IMR-90 (cell line): ENCODE measurements around the gene INPP4A. TPM values are rescaled to one million over a fixed set of nuclear protein-coding genes. Genes with fewer than 3 reads are reported as not detected.

Source experiments
- ATAC-seq: fragments of 200-7000 bp; cut with Tn5 transposase; 2 replicates; pipeline ENCODE4 v1.9.1; 2020; ENCODE audit warnings: low read depth, mild to moderate bottlenecking, moderate library complexity
- BruUV-seq: library from RNA; stranded (reverse); fragments of 400-500 nt; replicated peaks from 2 replicates; lab custom pipeline; 2021; lab: Mats Ljungman, UMichigan
- CTCF ChIA-PET: fragments of 300-600 bp; formaldehyde crosslinking; extraction: SDS; loops from one replicate; lab custom pipeline; 2021; ENCODE audit warnings: antibody characterized with exemption; lab: Yijun Ruan, JAX
- POLR2A ChIA-PET: fragments of 300-600 bp; sonication (Branson Sonifier 250); formaldehyde crosslinking; loops from one replicate; lab custom pipeline; 2022; ENCODE audit warnings: antibody characterized with exemption; ENCODE audit not compliant: unreplicated experiment; lab: Charles Lee
- DNase-seq: peaks from one replicate; pipeline ENCODE4 v3.0.0; 2013
- H2AFZ ChIP-seq: replicated peaks from 2 replicates; pipeline ENCODE3; 2013; ENCODE audit warnings: low read length, mild to moderate bottlenecking; ENCODE audit not compliant: poor library complexity
- H2AK5ac ChIP-seq: 2 replicates; pipeline ENCODE4 v1.6.1; 2013; ENCODE audit warnings: low read depth, low read length, inconsistent platforms
- H2AK9ac ChIP-seq: replicated peaks from 2 replicates; pipeline ENCODE3; 2013; ENCODE audit warnings: mild to moderate bottlenecking, low read depth, low read length, moderate library complexity; ENCODE audit not compliant: poor library complexity
- H2BK120ac ChIP-seq: 2 replicates; pipeline ENCODE4 v1.6.1; 2013; ENCODE audit warnings: low read depth, low read length, inconsistent platforms
- H2BK15ac ChIP-seq: 3 replicates; pipeline ENCODE4 v1.6.1; 2013; ENCODE audit warnings: low read depth, low read length, inconsistent platforms
- H2BK20ac ChIP-seq: 2 replicates; pipeline ENCODE4 v1.6.1; 2013; ENCODE audit warnings: low read depth, mild to moderate bottlenecking, inconsistent platforms, low read length, moderate library complexity
- H2BK5ac ChIP-seq: 2 replicates; pipeline ENCODE4 v1.6.1; 2013; ENCODE audit warnings: mild to moderate bottlenecking, low read depth, low read length, inconsistent platforms; ENCODE audit not compliant: poor library complexity, severe bottlenecking
- H3K14ac ChIP-seq: replicated peaks from 2 replicates; pipeline ENCODE4 v1.6.1; 2013; ENCODE audit warnings: low read depth, low read length, inconsistent platforms
- H3K18ac ChIP-seq: 2 replicates; pipeline ENCODE4 v1.6.1; 2013; ENCODE audit warnings: low read depth, low read length, control low read depth
- H3K23ac ChIP-seq: 2 replicates; pipeline ENCODE4 v1.6.1; 2013; ENCODE audit warnings: low read depth, low read length, inconsistent platforms
- H3K27ac ChIP-seq: 2 replicates; pipeline ENCODE4 v1.5.1; 2013; ENCODE audit warnings: mild to moderate bottlenecking, control low read depth, low read length; ENCODE audit not compliant: insufficient read depth
- H3K27me3 ChIP-seq: 2 replicates; pipeline ENCODE4 v1.6.1; 2013; ENCODE audit warnings: low read length; ENCODE audit not compliant: control insufficient read depth, insufficient read depth
- H3K36me3 ChIP-seq: 2 replicates; pipeline ENCODE4 v1.6.1; 2013; ENCODE audit warnings: low read length, mixed read lengths; ENCODE audit not compliant: control insufficient read depth, insufficient read depth
- H3K4ac ChIP-seq: 2 replicates; pipeline ENCODE4 v1.6.1; 2013; ENCODE audit warnings: low read depth, low read length, inconsistent platforms
- H3K4me1 ChIP-seq: 2 replicates; pipeline ENCODE4 v1.6.1; 2013; ENCODE audit warnings: low read length, mixed read lengths; ENCODE audit not compliant: control insufficient read depth, insufficient read depth
- H3K4me2 ChIP-seq: 2 replicates; pipeline ENCODE4 v1.6.1; 2013; ENCODE audit warnings: low read depth, mild to moderate bottlenecking, control low read depth, low read length, moderate library complexity
- H3K4me3 ChIP-seq: 2 replicates; pipeline ENCODE4 v1.5.1; 2013; ENCODE audit warnings: low read depth, mild to moderate bottlenecking, control low read depth, low read length, moderate library complexity; ENCODE audit not compliant: insufficient read depth
- H3K56ac ChIP-seq: 2 replicates; pipeline ENCODE4 v1.6.1; 2013; ENCODE audit warnings: low read length, inconsistent platforms; ENCODE audit not compliant: insufficient read depth; ENCODE audit errors: extremely low read depth
- H3K79me1 ChIP-seq, 2 experiments: 2 replicates each; pipeline ENCODE4 v1.6.1; 2013; ENCODE audit warnings: low read length in 2 of 2, inconsistent platforms in 1 of 2, low read depth in 1 of 2
- H3K9ac ChIP-seq: 2 replicates; pipeline ENCODE4 v1.6.1; 2013; ENCODE audit warnings: low read depth, low read length, control low read depth
- H3K9me1 ChIP-seq: 2 replicates; pipeline ENCODE4 v1.6.1; 2013; ENCODE audit warnings: low read length, inconsistent platforms; ENCODE audit not compliant: insufficient read depth
- H3K9me3 ChIP-seq: 2 replicates; pipeline ENCODE4 v1.6.1; 2013; ENCODE audit warnings: low read length; ENCODE audit not compliant: control insufficient read depth, insufficient read depth
- H4K20me1 ChIP-seq: 2 replicates; pipeline ENCODE4 v1.6.1; 2013; ENCODE audit warnings: low read length, inconsistent platforms; ENCODE audit not compliant: insufficient read depth
- H4K5ac ChIP-seq: 2 replicates; pipeline ENCODE4 v1.6.1; 2013; ENCODE audit warnings: mild to moderate bottlenecking, low read depth, low read length, control low read depth
- H4K8ac ChIP-seq, 2 experiments: 2 replicates each; pipeline ENCODE4 v1.6.1; 2013; ENCODE audit warnings: low read depth in 2 of 2, low read length in 2 of 2, control low read depth in 1 of 2, inconsistent platforms in 1 of 2
- H4K91ac ChIP-seq: 2 replicates; pipeline ENCODE4 v1.6.1; 2013; ENCODE audit warnings: low read depth, low read length, inconsistent platforms; ENCODE audit not compliant: insufficient read depth
- BHLHE40 ChIP-seq: fragments of 150-350 bp; IDR thresholded peaks from 2 replicates; pipeline ENCODE4 v1.6.1; 2016; ENCODE audit warnings: mild to moderate bottlenecking, low read depth, low read length
- CEBPB ChIP-seq: IDR thresholded peaks from 2 replicates; pipeline ENCODE4 v1.6.1; 2012; ENCODE audit warnings: low read depth, low read length, improper control_type of control experiment
- CHD1 ChIP-seq: IDR thresholded peaks from 2 replicates; pipeline ENCODE4 v1.6.1; 2012; ENCODE audit warnings: low read depth, low read length, improper control_type of control experiment
- FOS ChIP-seq: fragments of 150-350 bp; IDR thresholded peaks from 2 replicates; pipeline ENCODE4 v1.6.1; 2016; ENCODE audit warnings: low read depth, low read length
- MAFK ChIP-seq: IDR thresholded peaks from 2 replicates; pipeline ENCODE4 v1.6.1; 2012; ENCODE audit warnings: low read depth, low read length, improper control_type of control experiment
- MAZ ChIP-seq: IDR thresholded peaks from 2 replicates; pipeline ENCODE4 v1.6.1; 2012; ENCODE audit warnings: low read depth, mild to moderate bottlenecking, low read length, improper control_type of control experiment, moderate library complexity, borderline replicate concordance
- MXI1 ChIP-seq: IDR thresholded peaks from 2 replicates; pipeline ENCODE4 v1.6.1; 2012; ENCODE audit warnings: low read depth, mild to moderate bottlenecking, low read length, moderate library complexity, borderline replicate concordance
- NFE2L2 ChIP-seq: fragments of 150-350 bp; IDR thresholded peaks from 2 replicates; pipeline ENCODE4 v1.6.1; 2016; ENCODE audit warnings: low read depth, mild to moderate bottlenecking, low read length
- POLR2A ChIP-seq: IDR thresholded peaks from 2 replicates; pipeline ENCODE4 v1.6.1; 2012; ENCODE audit warnings: mild to moderate bottlenecking, low read depth, low read length
- RAD21 ChIP-seq: IDR thresholded peaks from 2 replicates; pipeline ENCODE4 v1.6.1; 2012; ENCODE audit warnings: low read length, improper control_type of control experiment
- RCOR1 ChIP-seq: IDR thresholded peaks from 2 replicates; pipeline ENCODE4 v1.6.1; 2012; ENCODE audit warnings: mild to moderate bottlenecking, low read length, improper control_type of control experiment; ENCODE audit not compliant: insufficient replicate concordance
- RFX5 ChIP-seq: IDR thresholded peaks from 2 replicates; pipeline ENCODE4 v1.8.0; 2012; ENCODE audit warnings: low read depth, mild to moderate bottlenecking, low read length, moderate library complexity
- SMC3 ChIP-seq: fragments of 150-350 bp; IDR thresholded peaks from 2 replicates; pipeline ENCODE4 v1.6.1; 2016; ENCODE audit warnings: low read depth, mild to moderate bottlenecking, antibody characterized with exemption, low read length, moderate library complexity
- WGBS, 2 experiments: methylation state at CpG; one replicate each; pipeline versions ENCODE4 v1.1.5 to v1.1.7; 2013; ENCODE audit warnings: missing lambda C conversion rate in 2 of 2; ENCODE audit not compliant: insufficient read length in 1 of 2; ENCODE audit errors: extremely low coverage in 2 of 2; 5-methylcytosine and 5-hydroxymethylcytosine counted together
- dilution Hi-C: fragments of 300-500 bp; cut with HindIII; formaldehyde crosslinking; loops from one replicate; pipeline ENCODE4 v1.14.3; 2018; ENCODE audit warnings: low sequenced_read_pairs; ENCODE audit not compliant: unreplicated experiment
- in situ Hi-C: fragments of 300-500 bp; cut with MboI; formaldehyde crosslinking; loops from 3 replicates; pipeline ENCODE4 v1.14.3; 2019; ENCODE audit warnings: low sequenced_read_pairs, inconsistent platforms, mixed read lengths
- intact Hi-C: fragments of 100-400 bp; cut with micrococcal nuclease; formaldehyde crosslinking; loops from 2 replicates; pipeline ENCODE4 v1.10.0; 2022
- polyA plus RNA-seq, 3 experiments: library from polyadenylated mRNA; depleted of rRNA; stranded (reverse); fragments of >200 nt; gene quantifications; 2 replicates each; pipeline ENCODE4 v1.2.3, GENCODE V29; 2012; ENCODE audit warnings: low replicate concordance in 1 of 3
- total RNA-seq: library from RNA; depleted of rRNA; stranded (reverse); fragments of >200 nt; gene quantifications from 2 replicates; pipeline ENCODE4 v1.2.3, GENCODE V29; 2012
- TF ChIP-seq, protein P1 (sequence below): fragments of 150-350 bp; IDR thresholded peaks from 2 replicates; pipeline ENCODE4 v1.6.1; 2016; ENCODE audit warnings: low read depth, mild to moderate bottlenecking, low read length, moderate library complexity, borderline replicate concordance
- TF ChIP-seq, protein P2 (sequence below): fragments of 150-350 bp; IDR thresholded peaks from 2 replicates; pipeline ENCODE4 v1.6.1; 2017; ENCODE audit warnings: mild to moderate bottlenecking, antibody characterized with exemption, low read length, low read depth
- TF ChIP-seq, protein P3 (sequence below): conservative IDR thresholded peaks from 2 replicates; pipeline ENCODE4 v1.5.1; 2012; ENCODE audit warnings: mild to moderate bottlenecking, low read depth, low read length, improper control_type of control experiment

INPP4A gene
- total and polyA plus RNA-seq, 2 of the 4 experiments (the other 2 are of a cell fraction), result 14.5 to 27.1 TPM

DNA sequence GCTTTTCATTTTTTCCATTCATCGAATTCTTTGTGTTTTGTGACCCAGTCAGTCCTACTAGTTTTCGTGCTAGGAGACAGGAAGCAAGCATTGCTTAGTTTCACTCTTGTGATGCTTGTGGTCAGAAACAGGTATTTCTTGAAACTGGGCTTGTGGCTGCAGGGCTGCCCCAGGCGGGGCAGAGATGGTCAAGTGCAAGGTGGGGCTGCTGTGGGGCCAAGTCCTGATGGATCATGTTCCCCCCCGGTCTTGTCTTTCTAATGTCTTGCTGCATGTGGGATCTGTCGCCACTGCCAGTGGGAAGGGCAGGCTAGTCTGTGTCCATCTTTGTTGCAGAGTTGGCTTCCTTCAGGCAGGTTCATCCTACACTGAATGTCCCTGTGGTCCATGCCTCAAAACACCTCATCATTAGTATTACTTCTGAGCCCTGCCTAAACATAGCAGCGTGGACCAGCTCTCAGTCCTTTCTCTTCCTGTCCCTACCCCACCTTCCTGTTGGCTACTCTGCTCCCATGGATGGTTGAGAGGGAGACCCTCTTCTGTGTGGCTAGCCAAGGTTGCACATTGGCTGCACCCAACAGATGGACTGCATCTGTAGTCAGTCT is 38.7 kb downstream of the INPP4A start:
- no peak overlapping the region for H2BK5ac ChIP-seq
- H3K9me1 ChIP-seq, result peaks cover 8% of the 10 kb centered on the region; the same call in 1 of the 2 replicates
- H4K20me1 ChIP-seq, result peaks cover 67% of the 10 kb centered on the region
- intact Hi-C loops (no loop called here), in situ Hi-C loops (no loop called here), dilution Hi-C loops (no loop called here)
- H3K79me1 ChIP-seq, result peaks cover 40 to 72% of the 10 kb centered on the region in 2 experiments
- H3K4ac ChIP-seq, result no peak overlapping the region
- BruUV-seq, result no TSS peak
- H3K36me3 ChIP-seq, result no peaks in the 10 kb centered on the region
- no peak overlapping the region for H3K27ac ChIP-seq
- H4K91ac ChIP-seq, result no peak overlapping the region
- no peak for ATAC-seq
- no peak overlapping the region for H3K4me2 ChIP-seq
- no peaks in the 10 kb centered on the region for H3K9me3 ChIP-seq
- no peak overlapping the region for H4K5ac ChIP-seq
- H2AK5ac ChIP-seq, result no peak overlapping the region
- ChIA-PET POLR2A (no interaction called here), CTCF (no interaction called here)
- H3K14ac ChIP-seq, result no peak overlapping the region
- no peaks in the 10 kb centered on the region for H3K27me3 ChIP-seq
- H3K18ac ChIP-seq, result no peak overlapping the region
- no peak overlapping the region for H4K8ac ChIP-seq
- peaks cover 12% of the 10 kb centered on the region for H3K4me1 ChIP-seq
- no peak overlapping the region for H3K23ac ChIP-seq
- H2BK120ac ChIP-seq, result no peak overlapping the region
- no peak overlapping the region for H3K9ac ChIP-seq
- H2BK20ac ChIP-seq, result no peak overlapping the region
- 90% methylated on average over 2 of the region's 6 CpGs; no CpG with 5 or more reads in 1 of the 2 experiments for WGBS, 2 experiments
- H2AK9ac ChIP-seq, result no peak overlapping the region
- H3K56ac ChIP-seq, result no peak overlapping the region
- no peak for DNase-seq
- no peak overlapping the region for H2BK15ac ChIP-seq
- no peak overlapping the region for H3K4me3 ChIP-seq
- no peak for TF ChIP-seq MAFK
- no peak for TF ChIP-seq RCOR1
- TF ChIP-seq FOS, result no peak
- TF ChIP-seq RAD21, result no peak
- TF ChIP-seq MAZ, result no peak
- TF ChIP-seq, protein P1, sequence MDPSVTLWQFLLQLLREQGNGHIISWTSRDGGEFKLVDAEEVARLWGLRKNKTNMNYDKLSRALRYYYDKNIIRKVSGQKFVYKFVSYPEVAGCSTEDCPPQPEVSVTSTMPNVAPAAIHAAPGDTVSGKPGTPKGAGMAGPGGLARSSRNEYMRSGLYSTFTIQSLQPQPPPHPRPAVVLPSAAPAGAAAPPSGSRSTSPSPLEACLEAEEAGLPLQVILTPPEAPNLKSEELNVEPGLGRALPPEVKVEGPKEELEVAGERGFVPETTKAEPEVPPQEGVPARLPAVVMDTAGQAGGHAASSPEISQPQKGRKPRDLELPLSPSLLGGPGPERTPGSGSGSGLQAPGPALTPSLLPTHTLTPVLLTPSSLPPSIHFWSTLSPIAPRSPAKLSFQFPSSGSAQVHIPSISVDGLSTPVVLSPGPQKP, result no peak
- no peak for TF ChIP-seq BHLHE40
- TF ChIP-seq NFE2L2, result no peak
- TF ChIP-seq, protein P2, sequence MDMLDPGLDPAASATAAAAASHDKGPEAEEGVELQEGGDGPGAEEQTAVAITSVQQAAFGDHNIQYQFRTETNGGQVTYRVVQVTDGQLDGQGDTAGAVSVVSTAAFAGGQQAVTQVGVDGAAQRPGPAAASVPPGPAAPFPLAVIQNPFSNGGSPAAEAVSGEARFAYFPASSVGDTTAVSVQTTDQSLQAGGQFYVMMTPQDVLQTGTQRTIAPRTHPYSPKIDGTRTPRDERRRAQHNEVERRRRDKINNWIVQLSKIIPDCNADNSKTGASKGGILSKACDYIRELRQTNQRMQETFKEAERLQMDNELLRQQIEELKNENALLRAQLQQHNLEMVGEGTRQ, result no peak
- TF ChIP-seq POLR2A, result no peak
- no peak for TF ChIP-seq CEBPB
- TF ChIP-seq, protein P3, sequence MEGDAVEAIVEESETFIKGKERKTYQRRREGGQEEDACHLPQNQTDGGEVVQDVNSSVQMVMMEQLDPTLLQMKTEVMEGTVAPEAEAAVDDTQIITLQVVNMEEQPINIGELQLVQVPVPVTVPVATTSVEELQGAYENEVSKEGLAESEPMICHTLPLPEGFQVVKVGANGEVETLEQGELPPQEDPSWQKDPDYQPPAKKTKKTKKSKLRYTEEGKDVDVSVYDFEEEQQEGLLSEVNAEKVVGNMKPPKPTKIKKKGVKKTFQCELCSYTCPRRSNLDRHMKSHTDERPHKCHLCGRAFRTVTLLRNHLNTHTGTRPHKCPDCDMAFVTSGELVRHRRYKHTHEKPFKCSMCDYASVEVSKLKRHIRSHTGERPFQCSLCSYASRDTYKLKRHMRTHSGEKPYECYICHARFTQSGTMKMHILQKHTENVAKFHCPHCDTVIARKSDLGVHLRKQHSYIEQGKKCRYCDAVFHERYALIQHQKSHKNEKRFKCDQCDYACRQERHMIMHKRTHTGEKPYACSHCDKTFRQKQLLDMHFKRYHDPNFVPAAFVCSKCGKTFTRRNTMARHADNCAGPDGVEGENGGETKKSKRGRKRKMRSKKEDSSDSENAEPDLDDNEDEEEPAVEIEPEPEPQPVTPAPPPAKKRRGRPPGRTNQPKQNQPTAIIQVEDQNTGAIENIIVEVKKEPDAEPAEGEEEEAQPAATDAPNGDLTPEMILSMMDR, result no peak
- TF ChIP-seq MXI1, result no peak
- TF ChIP-seq CHD1, result no peak
- no peak for TF ChIP-seq RFX5
- no peak for TF ChIP-seq SMC3
- H2AFZ ChIP-seq, result no peak overlapping the region
